ENCODE results near the gene DACT3.

Gene DACT3

DNA sequence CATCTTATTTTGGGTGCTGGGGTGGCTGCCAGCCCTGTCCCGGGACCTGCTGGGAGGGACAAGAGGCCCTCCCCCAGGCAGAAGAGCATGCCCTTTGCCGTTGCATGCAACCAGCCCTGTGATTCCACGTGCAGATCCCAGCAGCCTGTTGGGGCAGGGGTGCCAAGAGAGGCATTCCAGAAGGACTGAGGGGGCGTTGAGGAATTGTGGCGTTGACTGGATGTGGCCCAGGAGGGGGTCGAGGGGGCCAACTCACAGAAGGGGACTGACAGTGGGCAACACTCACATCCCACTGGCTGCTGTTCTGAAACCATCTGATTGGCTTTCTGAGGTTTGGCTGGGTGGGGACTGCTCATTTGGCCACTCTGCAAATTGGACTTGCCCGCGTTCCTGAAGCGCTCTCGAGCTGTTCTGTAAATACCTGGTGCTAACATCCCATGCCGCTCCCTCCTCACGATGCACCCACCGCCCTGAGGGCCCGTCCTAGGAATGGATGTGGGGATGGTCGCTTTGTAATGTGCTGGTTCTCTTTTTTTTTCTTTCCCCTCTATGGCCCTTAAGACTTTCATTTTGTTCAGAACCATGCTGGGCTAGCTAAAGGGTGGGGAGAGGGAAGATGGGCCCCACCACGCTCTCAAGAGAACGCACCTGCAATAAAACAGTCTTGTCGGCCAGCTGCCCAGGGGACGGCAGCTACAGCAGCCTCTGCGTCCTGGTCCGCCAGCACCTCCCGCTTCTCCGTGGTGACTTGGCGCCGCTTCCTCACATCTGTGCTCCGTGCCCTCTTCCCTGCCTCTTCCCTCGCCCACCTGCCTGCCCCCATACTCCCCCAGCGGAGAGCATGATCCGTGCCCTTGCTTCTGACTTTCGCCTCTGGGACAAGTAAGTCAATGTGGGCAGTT lies 51.2 kb downstream of the DACT3 start:
- no peak for DNase-seq

- no peak for DNase-seq
Observed at GRCh38 chr19:46608581-46609345, 52.2 kb downstream of the DACT3 start.

GRCh38 chr19:46608178-46608577 lies 52.8 kb downstream of the DACT3 start:
- DNase-seq: no peak

DNA sequence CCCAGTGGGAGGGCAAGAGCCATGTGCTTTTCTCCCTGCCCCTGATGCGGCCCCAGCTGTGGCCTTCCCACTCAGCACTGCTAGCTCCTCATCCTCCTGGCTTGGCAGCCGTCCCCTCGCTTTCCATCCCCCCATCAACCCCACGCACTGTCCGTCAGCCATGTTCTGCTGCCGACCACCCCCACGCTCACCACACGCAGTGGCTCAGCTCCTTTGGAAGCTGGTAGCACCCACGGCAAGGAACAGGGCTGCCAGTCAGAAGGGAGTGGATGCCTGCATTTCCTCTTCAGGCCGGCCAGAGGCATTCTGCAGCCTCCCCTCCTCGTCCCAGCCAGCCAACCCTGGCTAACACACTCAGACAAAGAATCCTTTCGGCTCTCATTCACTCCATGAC lies 53.5 kb downstream of the DACT3 start:
- no peak for DNase-seq

DNA sequence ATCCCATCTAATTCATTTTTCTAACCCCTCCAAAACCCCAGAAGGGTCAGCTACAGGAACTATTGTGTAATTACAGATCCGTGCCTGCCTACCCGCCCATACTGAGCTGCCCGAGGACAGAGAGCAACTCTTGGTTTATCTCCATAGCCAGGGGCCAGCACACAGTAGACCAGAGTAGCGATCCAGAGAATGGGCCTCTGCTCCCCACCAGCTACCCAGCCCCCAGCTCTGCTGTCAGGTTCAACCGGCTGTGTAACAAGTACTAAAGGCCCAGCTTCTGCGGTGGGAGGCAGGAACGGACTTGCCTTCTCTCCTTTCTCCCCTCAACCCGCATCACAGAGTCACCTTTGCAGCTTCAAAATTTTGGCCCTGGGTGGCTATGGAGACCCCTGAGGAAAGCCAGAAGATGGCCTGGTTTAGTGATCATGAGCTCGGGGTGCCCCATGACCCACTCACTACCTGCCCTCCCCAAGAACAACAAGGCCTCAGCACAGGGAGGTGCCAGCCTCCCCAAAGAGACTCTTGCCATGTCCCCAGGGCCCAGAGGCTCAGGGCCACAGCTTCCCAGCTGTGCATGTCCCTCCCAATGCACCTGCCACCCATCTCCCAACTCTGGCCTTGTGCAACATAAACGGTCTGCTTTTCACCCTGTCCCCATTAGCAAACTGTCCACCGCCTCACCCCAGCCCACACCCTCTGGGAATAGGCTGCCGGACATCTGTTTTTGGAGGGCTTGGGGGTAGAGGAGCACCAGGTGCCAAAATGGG lies 54.1 kb downstream of the DACT3 start:
- no peak for DNase-seq

GRCh38 chr19:46606019-46606418 lies 55.0 kb downstream of the DACT3 start:
- no peak for DNase-seq

DNA sequence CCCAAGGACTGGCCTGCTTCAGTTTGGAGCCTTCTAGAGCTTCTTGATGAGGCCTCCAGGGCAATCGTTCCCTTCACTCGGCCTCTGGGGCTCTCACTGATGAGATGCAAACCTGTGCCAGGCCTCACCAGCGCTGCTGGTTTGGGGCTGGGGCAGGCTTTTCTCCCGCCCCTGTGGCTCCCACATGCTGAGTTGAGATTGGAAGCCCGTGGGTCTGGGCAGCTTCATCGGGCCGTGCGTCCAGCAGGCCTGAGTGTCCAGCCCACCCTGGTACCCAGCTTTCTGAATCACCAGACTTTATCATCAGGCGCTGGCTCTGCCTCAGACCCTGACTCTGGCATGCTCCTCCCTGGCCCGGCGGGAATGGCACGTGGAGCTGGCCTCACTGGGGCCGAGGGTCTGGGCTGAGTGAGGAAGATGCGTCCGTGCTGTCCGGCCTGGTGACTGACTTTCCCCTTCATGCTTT lies 55.6 kb downstream of the DACT3 start:
- DNase-seq: no peak

DNA sequence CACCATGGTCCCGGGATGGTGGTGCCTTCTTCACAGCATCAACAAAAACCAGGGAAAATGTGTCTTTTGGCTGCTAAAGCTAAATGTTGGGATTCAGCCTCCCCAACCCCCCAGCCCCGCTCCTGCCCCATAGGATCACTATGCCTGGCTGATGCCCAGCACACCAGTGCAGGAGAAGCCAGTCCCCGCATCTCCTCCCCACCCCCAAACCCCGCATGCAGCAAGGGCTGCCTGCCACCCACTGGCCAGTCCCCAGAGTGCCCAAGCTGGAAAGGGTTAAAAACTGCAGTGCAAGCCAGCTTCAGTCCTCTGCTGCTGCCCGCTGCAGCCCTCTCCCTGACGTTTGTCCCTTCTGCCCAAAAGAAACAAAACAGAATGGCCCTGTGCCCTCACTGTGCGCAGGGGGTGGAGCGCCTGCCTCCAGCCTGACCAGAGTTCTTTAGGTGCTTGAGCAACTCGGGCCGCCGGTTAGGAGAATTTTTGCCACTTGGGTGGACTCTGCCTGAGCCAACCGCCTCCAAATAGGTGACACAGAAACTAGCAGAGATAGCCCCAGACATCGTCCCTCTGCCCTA lies 56.1 kb downstream of the DACT3 start:
- no peak for DNase-seq

- no peak for DNase-seq
Observed at GRCh38 chr19:46603752-46604231, 57.2 kb downstream of the DACT3 start.

GRCh38 chr19:46603195-46603637 lies 57.8 kb downstream of the DACT3 start:
- no peak for DNase-seq

- peak; percentile 81 for DNase-seq
Observed at GRCh38 chr19:46602392-46603194, 58.4 kb downstream of the DACT3 start.

DNA sequence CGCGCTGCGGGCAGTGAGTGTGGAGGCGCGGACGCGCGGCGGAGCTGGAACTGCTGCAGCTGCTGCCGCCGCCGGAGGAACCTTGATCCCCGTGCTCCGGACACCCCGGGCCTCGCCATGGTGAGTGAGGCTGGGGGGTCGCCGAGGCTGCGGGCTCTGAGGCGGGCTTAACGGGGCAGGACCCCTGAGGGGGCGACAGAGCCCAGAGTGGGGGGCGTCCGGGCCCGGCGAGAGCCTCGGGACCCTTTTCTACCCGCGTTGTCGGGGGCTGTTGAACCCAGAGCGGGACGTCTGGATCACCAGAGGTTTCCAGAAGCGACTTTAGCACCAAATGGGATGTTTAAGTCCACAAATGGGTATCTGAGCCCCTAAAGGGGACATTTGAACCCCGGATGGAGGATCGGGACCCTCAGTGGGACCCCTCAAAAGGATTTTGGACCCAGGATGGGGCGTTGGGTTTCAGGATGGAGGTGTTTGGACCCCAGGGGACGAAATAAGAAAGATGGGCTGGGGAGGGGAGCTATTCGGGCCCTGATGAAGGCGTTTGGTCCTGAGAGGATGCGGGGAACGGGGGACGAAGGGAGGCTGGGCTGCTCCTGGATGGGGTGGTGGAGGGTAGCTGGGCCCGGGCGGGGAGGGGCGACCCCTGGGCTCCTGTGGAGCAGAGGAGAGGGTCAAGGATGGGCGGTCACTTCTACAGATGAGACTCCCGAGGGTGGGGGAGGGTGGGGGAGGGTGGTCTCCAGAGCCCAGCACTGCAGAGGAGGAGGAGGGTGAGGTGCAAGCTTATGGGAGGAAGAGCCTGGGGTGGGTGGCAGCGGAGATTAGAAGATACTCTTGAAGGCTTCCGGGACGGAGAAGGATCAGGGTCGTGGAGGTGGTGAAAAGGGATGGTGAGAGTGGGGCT lies 59.4 kb downstream of the DACT3 start, which contains the start of gene CALM3:
Gene CALM3, plus strand, starts transcription at position 13 of the 907 bp plus-strand sequence. Its CDS starts 105 bp downstream, at position 118.
- DNase-seq: peak; percentile 44

GRCh38 chr19:46600384-46601317 lies 60.3 kb downstream of the DACT3 start:
- peak; percentile 98 for DNase-seq

DNA sequence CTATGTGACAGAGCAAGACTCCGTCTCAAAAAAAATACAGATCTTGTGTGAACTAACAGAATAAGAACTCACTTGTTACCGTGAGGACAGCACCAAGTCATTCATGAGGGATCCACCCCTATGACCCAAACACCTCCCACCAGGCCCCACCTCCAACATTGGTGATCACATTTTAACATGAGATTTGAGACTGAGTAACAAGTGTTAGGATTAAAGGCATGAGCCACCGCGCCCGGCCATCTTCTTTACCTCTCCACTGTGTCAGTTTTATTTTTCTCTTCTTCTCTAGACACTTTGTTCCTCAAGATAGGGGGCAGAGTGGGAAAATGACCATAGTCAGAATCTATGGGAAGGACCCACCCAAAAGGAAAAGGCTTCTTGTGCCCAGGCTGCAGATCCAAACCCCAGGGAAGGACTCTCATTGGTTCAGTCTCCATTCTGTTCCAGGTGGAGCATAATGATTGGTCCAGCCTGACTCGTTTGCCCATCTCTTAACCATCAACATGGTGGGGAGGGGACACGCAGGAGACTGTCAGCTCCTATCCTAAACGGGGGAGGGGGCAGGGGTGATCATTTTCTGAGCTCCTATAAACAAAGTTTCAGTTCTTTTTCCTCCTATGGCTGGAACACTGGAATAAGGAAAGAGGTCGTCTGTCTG lies 61.1 kb downstream of the DACT3 start:
- no peak for DNase-seq

DNA sequence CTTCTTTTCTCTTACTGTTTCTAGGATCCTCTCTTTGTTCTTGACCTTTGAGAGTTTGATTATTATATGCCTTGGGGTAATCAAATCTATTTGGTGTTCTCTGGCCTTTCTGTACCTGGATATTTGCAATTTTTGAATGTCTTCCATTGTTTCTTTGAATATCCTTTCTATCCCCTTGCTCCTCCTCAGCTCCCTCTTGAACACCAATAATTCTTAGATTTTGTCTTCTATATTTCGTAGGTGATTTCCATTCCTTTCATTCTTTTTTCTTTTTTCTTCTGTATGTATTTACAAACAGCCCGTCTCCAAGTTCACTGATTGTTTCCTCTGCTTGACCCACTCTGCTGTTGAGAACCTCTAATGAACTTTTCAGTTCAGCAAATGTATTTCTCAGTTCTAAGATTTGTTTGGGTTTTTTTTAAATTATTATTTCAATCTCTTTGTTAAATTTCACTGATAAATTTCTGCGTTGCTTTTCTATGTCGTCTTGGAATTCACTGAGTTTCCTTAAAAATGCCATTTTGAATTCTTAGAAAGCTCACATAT lies 62.5 kb downstream of the DACT3 start:
- no peak for DNase-seq
